Activated CD4-positive, alpha-beta T cell treated with anti-CD3 and anti-CD28 coated beads for 36 hours (primary cell): ENCODE results near the gene TSC2. TPM values are rescaled to one million over a fixed set of nuclear protein-coding genes. Genes with fewer than 3 reads are reported as not detected.

ENCODE experiments used
- ATAC-seq: fragments of 200-7000 bp; cut with Tn5 transposase; one replicate; pipeline ENCODE4 v1.10.0; 2021; ENCODE audit warnings: mild to moderate bottlenecking, moderate library complexity
- CTCF ChIA-PET: fragments of 350-600 bp; sonication (Branson Sonifier 250); formaldehyde crosslinking; loops from one replicate; lab custom pipeline; 2021; ENCODE audit warnings: antibody characterized with exemption; lab: Charles Lee
- POLR2A ChIA-PET: fragments of 350-600 bp; sonication (Branson Sonifier 250); formaldehyde crosslinking; loops from one replicate; lab custom pipeline; 2021; ENCODE audit warnings: antibody characterized with exemption, inconsistent platforms; lab: Charles Lee
- DNase-seq: peaks from one replicate; pipeline ENCODE4 v3.0.0-alpha.2; 2020
- H3K27ac Mint-ChIP-seq: one replicate; pipeline ENCODE4 v1.8.0; 2021; ENCODE audit warnings: mixed read lengths
- H3K27me3 Mint-ChIP-seq: one replicate; pipeline ENCODE4 v1.8.0; 2021; ENCODE audit warnings: mixed read lengths
- H3K36me3 Mint-ChIP-seq: one replicate; pipeline ENCODE4 v1.8.0; 2021; ENCODE audit warnings: low read depth, mixed read lengths
- H3K4me1 Mint-ChIP-seq: one replicate; pipeline ENCODE4 v1.8.0; 2021; ENCODE audit warnings: mixed read lengths
- H3K4me3 Mint-ChIP-seq: one replicate; pipeline ENCODE4 v1.8.0; 2021; ENCODE audit warnings: mild to moderate bottlenecking, moderate library complexity, mixed read lengths
- H3K9me3 Mint-ChIP-seq: one replicate; pipeline ENCODE4 v1.8.0; 2021; ENCODE audit warnings: low read depth, mixed read lengths
- intact Hi-C, 2 experiments: fragments of 100-400 bp; cut with DNase I in 1 of 2; cut with micrococcal nuclease in 1 of 2; formaldehyde crosslinking; loops; one replicate each; pipeline versions ENCODE4 v1.14.2 to v1.15.1; 2022 to 2024; cut with DNase I, micrococcal nuclease
- total RNA-seq, 2 experiments: library from RNA; stranded (reverse); gene quantifications; one replicate each; pipeline ENCODE4 v1.2.3, GENCODE V29; 2021

The TSC2 gene
- total RNA-seq, 2 experiments from 2014 or later = 49.6 to 72.9 TPM

DNA sequence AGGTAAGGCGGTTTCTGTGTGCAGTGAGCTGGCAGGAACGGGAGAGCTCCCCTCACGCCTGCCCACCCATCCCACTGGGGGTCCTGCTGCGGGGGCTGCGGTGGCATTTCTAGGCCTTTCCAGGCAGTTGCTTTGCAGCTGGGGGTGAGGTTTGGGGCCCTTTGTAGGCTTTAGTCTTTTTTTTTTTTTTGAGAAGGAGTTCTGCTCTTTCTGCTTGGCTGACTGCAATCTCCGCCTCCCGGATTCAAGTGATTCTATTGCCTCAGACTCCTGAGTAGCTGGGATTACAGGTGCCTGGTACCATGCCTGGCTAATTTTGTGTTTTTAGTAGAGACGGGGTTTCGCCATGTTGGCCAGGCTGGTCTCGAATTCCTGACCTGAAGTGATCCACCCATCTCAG, 11.1 kb downstream of the TSC2 start:
- H3K27me3 Mint-ChIP-seq = no peaks in the 10 kb centered on the region
- no peak for ATAC-seq

DNA sequence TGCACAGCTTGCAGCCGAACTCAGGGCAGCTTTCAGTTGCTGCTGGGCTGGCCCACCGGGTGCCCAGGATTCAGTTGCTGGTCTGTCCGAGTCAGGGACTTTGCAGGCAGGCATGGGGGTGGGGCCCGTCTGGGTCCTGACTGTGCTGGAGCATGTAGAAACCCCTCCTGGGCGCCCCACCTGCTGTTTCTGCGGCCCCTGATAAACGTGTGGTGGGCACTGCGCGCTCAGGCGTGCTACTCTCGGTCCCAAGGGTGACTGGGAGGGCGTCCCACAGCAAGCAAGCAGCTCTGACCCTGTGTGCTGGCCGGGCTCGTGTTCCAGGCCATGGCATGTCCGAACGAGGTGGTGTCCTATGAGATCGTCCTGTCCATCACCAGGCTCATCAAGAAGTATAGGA, 12.6 kb downstream of the TSC2 start:
- CTCF ChIA-PET = no interaction called here
- no peaks in the 10 kb centered on the region for H3K9me3 Mint-ChIP-seq
- no peak for DNase-seq
- ATAC-seq = no peak
- H3K27me3 Mint-ChIP-seq = no peaks in the 10 kb centered on the region
- no peak overlapping the region for H3K27ac Mint-ChIP-seq
- no peaks in the 10 kb centered on the region for H3K4me1 Mint-ChIP-seq
- H3K36me3 Mint-ChIP-seq = peaks cover 1% of the 10 kb centered on the region
- H3K4me3 Mint-ChIP-seq = no peak overlapping the region
- POLR2A ChIA-PET = no interaction called here
- intact Hi-C loops = loop anchor here in 1 of 2 experiments (5.0 kb wide), 1 partner anchor 38 kb away; no protein-coding TSS in a partner anchor

More for the DNA sequence above, 11.1 kb downstream of the TSC2 start:
- H3K9me3 Mint-ChIP-seq = no peaks in the 10 kb centered on the region
- intact Hi-C loops = no loop called here
- no peak overlapping the region for H3K27ac Mint-ChIP-seq
- DNase-seq = no peak
- no peak overlapping the region for H3K4me3 Mint-ChIP-seq
- CTCF ChIA-PET = no interaction called here
- no peaks in the 10 kb centered on the region for H3K4me1 Mint-ChIP-seq
- peaks cover 1% of the 10 kb centered on the region for H3K36me3 Mint-ChIP-seq
- POLR2A ChIA-PET = no interaction called here

DNA sequence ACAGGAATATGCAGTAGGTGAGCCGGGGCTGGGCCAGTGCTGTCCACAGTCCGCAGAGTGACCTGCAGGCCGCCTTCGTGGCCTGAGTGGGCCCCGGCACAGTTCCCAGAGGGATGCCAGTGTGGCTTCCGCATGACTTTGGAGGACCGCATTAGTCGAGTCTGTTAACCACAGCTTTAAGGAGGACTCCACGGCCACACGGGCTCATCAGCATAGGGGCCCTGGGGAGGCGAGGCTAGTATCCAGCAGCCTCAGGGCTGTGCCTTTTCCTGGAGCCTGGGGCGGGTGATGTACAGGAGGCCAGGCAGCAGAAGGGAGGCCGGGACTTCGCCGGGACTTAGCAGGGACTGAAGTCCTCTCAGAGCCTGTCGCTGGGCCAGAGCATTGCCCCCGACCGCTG, 13.2 kb downstream of the TSC2 start:
- Mint-ChIP-seq H3K9me3 (no peaks in the 10 kb centered on the region), H3K4me1 (no peaks in the 10 kb centered on the region), H3K27me3 (no peaks in the 10 kb centered on the region), H3K27ac (no peak overlapping the region), H3K36me3 (peaks cover 4% of the 10 kb centered on the region), H3K4me3 (no peak overlapping the region)
- CTCF ChIA-PET = no interaction called here
- DNase-seq (no peak), ATAC-seq (no peak)
- intact Hi-C loops = loop anchor here in 1 of 2 experiments (1.0 to 5.0 kb wide), 2 partner anchors 11 to 39 kb away; no protein-coding TSS in a partner anchor
- POLR2A ChIA-PET = no interaction called here

DNA sequence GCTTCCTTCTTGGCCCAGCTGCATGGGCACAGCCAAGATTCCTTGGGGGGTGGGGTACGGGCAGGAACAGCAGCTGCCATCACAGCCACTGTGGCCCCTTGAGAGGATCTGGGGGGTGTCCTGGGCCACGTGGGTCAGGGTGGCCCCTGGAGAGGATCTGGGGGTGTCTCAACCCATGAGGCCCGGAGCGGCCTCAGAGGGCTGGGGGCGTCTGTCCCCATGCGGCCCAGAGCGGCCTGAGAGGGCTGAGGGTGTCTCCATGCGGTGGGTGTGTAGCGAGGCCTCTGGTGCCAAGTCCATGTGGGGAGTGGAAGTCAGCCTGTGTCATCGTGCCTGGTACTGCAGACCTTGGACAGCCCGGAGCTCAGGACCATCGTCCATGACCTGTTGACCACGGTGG, 13.7 kb downstream of the TSC2 start:
- Mint-ChIP-seq H3K4me1 (no peaks in the 10 kb centered on the region), H3K27ac (no peak overlapping the region), H3K36me3 (peaks cover 9% of the 10 kb centered on the region), H3K27me3 (no peaks in the 10 kb centered on the region), H3K9me3 (no peaks in the 10 kb centered on the region), H3K4me3 (no peak overlapping the region)
- ChIA-PET POLR2A (no interaction called here), CTCF (no interaction called here)
- no peak for ATAC-seq
- intact Hi-C loops = loop anchor here in 1 of 2 experiments (1.0 to 5.0 kb wide), 2 partner anchors 11 to 39 kb away; no protein-coding TSS in a partner anchor
- DNase-seq = no peak

DNA sequence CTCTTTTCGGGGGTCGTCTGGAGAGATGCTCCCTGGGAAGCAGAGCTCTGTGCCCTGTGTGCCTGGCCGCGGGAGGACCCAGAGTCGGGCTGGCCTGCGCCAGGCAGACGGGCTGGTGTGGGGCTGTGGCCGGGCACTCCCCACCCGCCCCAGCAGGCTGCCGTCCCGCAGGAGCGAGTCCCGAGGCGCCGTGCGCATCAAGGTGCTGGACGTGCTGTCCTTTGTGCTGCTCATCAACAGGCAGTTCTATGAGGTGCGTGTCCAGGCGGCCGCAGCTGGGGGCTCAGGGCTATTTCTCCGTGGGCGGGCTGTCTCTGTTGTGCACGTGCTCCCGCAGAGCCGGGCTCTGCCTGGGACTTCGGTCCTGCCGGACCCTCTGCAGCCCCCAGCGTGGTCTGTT, 15.0 kb downstream of the TSC2 start:
- H3K27me3 Mint-ChIP-seq = no peaks in the 10 kb centered on the region
- H3K36me3 Mint-ChIP-seq = peaks cover 15% of the 10 kb centered on the region
- ChIA-PET CTCF (interaction anchor here (0.6 kb wide), 1 partner anchor 12 kb away, joined by 3 read pairs; no protein-coding TSS in a partner anchor), POLR2A (interaction anchor here (0.6 kb wide), 1 partner anchor 674 kb away, joined by 3 read pairs; no protein-coding TSS in a partner anchor)
- H3K27ac Mint-ChIP-seq = no peak overlapping the region
- no peaks in the 10 kb centered on the region for H3K9me3 Mint-ChIP-seq
- no peaks in the 10 kb centered on the region for H3K4me1 Mint-ChIP-seq
- intact Hi-C loops = loop anchor here in 1 of 2 experiments (5.0 kb wide), 1 partner anchor 40 kb away; no protein-coding TSS in a partner anchor
- H3K4me3 Mint-ChIP-seq = no peak overlapping the region
- ATAC-seq (no peak), DNase-seq (no peak)

DNA sequence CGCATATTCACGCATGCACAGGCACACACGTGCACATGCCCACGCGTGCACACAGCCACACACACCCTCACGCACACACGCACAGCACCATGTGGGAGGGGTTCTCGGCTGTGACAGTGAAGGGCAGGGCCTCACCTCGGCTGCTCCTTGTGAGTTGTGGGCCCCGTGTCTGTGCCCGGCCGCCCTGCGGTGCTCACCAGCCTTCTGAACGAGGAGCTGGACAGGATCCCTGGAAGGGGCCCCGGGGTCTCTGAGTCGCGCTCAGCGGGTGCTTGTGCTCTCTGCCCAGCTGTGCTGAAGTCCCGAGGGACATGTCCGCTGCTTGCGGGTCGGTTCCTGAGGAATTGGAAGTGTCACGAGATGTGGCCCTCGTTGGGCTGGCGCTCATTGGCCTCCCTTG, 16.1 kb downstream of the TSC2 start:
- ChIA-PET POLR2A (no interaction called here), CTCF (no interaction called here)
- H3K36me3 Mint-ChIP-seq = peaks cover 17% of the 10 kb centered on the region
- no peak overlapping the region for H3K27ac Mint-ChIP-seq
- no peak overlapping the region for H3K4me3 Mint-ChIP-seq
- no peaks in the 10 kb centered on the region for H3K9me3 Mint-ChIP-seq
- DNase-seq = no peak
- H3K4me1 Mint-ChIP-seq = no peaks in the 10 kb centered on the region
- ATAC-seq = no peak
- no peaks in the 10 kb centered on the region for H3K27me3 Mint-ChIP-seq
- intact Hi-C loops = loop anchor here in 1 of 2 experiments (5.0 kb wide), 1 partner anchor 42 kb away; no protein-coding TSS in a partner anchor

DNA sequence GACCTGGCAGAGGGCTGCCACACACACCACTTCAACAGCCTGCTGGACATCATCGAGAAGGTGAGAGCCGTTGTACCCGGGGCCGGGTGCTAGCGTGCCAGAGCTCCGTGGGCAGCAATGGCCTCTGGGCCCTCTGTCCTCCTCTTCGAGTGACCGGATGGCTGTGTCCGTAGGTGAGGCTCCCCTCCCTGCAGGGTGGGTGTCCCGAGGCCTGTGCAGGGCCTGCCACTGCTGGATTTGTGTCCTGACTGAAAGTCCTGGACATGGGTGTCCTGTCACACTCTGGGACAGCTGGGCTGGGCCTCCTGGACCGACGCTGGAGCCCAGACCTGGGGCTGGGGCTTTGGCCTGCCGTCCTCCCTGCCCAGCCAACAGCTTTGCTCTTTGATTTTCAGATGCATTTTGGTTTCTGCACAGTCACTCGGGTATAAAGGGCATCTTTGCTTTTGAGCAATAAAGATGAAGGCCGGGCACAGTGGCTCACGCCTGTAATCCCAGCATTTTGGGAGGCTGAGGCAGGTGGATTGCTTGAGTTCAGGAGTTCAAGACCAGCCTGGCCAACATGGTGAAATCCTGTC, 16.7 kb downstream of the TSC2 start:
- Mint-ChIP-seq H3K36me3 (peaks cover 19% of the 10 kb centered on the region), H3K9me3 (no peaks in the 10 kb centered on the region), H3K4me3 (no peak overlapping the region), H3K4me1 (no peaks in the 10 kb centered on the region), H3K27me3 (no peaks in the 10 kb centered on the region), H3K27ac (no peak overlapping the region)
- POLR2A ChIA-PET = no interaction called here
- DNase-seq (no peak), ATAC-seq (no peak)
- intact Hi-C loops = loop anchor here in 1 of 2 experiments (5.0 kb wide), 1 partner anchor 42 kb away; no protein-coding TSS in a partner anchor
- CTCF ChIA-PET = no interaction called here

DNA sequence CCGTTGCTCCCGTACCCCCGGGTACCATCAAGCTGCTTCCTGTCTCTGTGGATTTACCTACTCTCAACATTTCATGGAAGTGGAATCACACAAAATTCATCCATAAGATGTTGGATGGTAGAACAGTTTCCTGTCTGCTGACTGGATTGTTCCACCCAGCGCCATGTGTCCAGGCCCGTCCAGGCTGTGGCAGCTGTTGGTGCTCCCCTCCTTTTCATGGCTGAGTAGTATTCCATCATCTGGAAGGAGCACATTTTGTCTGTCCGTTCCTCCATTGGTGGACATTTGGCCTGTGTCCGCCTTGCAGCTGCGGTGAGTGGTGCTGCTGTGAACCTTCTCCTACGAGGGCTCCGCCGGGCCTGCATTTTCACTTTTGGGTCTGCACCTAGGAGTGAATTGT, 18.4 kb downstream of the TSC2 start:
- ChIA-PET POLR2A (no interaction called here), CTCF (interaction anchor here (0.7 to 1.4 kb wide), 2 partner anchors 18 to 404 kb away, joined by 3 to 5 read pairs; partner anchors contain the start of genes NTHL1 and TSC2)
- intact Hi-C loops = no loop called here
- Mint-ChIP-seq H3K27ac (no peak overlapping the region), H3K9me3 (no peaks in the 10 kb centered on the region), H3K4me1 (no peaks in the 10 kb centered on the region), H3K27me3 (no peaks in the 10 kb centered on the region), H3K4me3 (no peak overlapping the region), H3K36me3 (peaks cover 19% of the 10 kb centered on the region)
- no peak for ATAC-seq
- no peak for DNase-seq

DNA sequence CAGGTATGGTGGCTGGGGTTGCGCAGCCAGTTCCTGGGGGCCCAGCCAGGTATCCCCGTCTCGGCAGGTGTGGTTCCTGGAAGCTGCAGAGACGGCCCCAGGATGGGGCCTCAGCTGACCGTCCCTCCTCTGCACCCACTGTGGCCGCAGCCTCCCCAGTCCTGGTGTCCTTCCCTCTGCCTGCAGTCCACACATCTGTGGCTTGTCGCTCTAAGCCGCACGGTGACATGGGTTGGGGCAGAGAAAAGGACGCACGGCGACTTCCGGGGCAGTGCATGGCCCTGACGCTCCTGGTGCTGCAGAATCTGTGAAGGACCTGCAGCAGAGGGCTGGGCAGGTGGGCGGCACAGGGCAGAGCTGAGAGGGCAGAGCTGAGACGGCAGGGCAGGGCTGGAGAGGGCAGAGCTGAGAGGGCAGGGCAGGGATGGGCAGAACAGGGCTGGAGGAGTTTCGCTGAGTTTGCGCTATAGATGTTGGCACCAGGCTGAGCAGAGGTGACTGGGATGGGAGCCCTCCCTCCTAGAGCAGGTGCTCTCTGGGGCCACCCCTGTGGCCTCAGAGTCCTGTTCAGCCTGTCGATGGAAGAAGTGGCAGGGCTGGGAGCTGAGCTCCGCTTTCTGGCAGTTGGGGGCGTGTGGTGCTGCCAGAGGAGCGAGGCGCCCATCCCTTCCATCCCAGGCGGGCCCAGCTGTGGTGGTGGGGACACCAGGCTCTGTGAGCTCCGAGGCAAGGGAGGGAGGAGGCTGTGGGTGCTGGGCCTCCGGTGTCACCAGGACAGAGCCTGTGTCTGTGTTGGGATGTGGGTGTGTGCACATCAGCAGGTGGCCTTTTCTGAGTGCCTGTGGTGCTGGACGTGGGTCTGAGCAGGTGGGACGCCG, 23.0 kb downstream of the TSC2 start:
- ATAC-seq (no peak), DNase-seq (no peak)
- Mint-ChIP-seq H3K27me3 (no peaks in the 10 kb centered on the region), H3K4me3 (no peak overlapping the region), H3K36me3 (peaks cover 18% of the 10 kb centered on the region), H3K4me1 (no peaks in the 10 kb centered on the region), H3K9me3 (no peaks in the 10 kb centered on the region), H3K27ac (no peak overlapping the region)
- intact Hi-C loops = no loop called here
- ChIA-PET CTCF (no interaction called here), POLR2A (no interaction called here)

DNA sequence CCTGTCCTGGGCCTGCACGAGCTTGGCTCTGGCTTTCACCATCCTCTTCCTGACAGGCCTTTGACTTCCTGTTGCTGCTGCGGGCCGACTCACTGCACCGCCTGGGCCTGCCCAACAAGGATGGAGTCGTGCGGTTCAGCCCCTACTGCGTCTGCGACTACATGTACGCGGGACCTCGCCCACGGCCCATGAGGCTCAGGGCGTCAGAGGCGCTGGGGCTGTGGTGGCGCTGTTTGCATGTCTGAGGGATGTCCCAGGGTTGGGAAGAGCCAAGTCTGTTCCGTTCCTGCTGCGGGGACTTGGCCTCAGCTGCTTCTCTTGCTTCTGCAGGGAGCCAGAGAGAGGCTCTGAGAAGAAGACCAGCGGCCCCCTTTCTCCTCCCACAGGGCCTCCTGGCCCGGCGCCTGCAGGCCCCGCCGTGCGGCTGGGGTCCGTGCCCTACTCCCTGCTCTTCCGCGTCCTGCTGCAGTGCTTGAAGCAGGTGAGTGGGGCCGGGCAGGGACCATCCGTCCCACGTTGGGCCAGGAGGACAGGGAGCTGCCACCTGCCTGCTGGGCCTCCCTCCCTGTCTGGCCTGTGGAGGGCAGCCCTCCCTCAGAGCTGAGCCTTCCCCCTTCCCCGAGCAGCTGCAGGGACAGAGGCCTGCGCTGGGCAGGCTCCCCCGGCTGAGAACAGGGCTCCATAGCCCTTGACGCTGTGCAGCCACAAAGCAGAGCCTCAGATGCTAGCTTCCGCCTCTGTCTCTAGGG, 23.8 kb downstream of the TSC2 start:
- Mint-ChIP-seq H3K27me3 (no peaks in the 10 kb centered on the region), H3K4me1 (no peaks in the 10 kb centered on the region), H3K9me3 (no peaks in the 10 kb centered on the region), H3K27ac (no peak overlapping the region), H3K4me3 (no peak overlapping the region), H3K36me3 (peaks cover 10% of the 10 kb centered on the region)
- DNase-seq (no peak), ATAC-seq (no peak)
- intact Hi-C loops = loop anchor here in 1 of 2 experiments (1.0 kb wide), 1 partner anchor 10 kb away; no protein-coding TSS in a partner anchor
- ChIA-PET CTCF (interaction anchor here (0.6 to 0.7 kb wide), 2 partner anchors 70 to 1235 kb away, joined by 3 read pairs; no protein-coding TSS in a partner anchor), POLR2A (no interaction called here)

DNA sequence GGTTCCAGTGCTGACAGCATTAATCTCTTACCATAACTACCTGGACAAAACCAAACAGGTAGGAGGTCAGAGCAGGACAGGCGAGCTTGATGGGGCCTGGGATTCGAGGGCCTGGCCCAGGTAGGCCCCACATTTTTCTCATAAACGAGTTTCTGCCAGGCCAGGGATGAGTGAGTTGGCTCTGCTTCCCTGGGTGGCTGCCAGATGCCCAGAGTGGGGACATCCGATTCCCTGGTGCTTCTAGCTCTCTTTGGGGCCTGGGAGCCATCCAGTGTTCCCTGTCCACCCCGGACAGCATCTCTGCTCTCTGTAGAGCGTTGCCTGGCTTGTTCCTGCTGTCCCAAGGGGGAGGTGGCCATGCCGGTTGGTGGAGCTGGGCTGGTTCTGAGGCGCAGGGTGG, 25.1 kb downstream of the TSC2 start:
- no peak for ATAC-seq
- ChIA-PET POLR2A (interaction anchor here (0.7 kb wide), 1 partner anchor 34 kb away, joined by 3 read pairs; no protein-coding TSS in a partner anchor), CTCF (no interaction called here)
- no peaks in the 10 kb centered on the region for H3K9me3 Mint-ChIP-seq
- intact Hi-C loops = loop anchor here in 1 of 2 experiments (1.0 kb wide), 1 partner anchor 12 kb away; no protein-coding TSS in a partner anchor
- H3K4me3 Mint-ChIP-seq = no peak overlapping the region
- DNase-seq = no peak
- H3K36me3 Mint-ChIP-seq = peaks cover 6% of the 10 kb centered on the region
- H3K4me1 Mint-ChIP-seq = no peaks in the 10 kb centered on the region
- H3K27ac Mint-ChIP-seq = no peak overlapping the region
- H3K27me3 Mint-ChIP-seq = no peaks in the 10 kb centered on the region
